OCI-LY3 (cell line): ENCODE results near the gene IPO9.

Source experiments
- EZH2phosphoT487 ChIP-seq: fragments of 200-600 bp; shearing (Covaris generic); IDR thresholded peaks from 2 replicates; pipeline ENCODE4 v1.6.1; 2018; ENCODE audit warnings: antibody characterized with exemption, mixed run types, low read depth
- TF ChIP-seq, protein P1 (sequence below): fragments of 200-600, 300-600 bp; sonication (generic); IDR thresholded peaks from 2 replicates; pipeline ENCODE4 v1.5.1; 2014; ENCODE audit warnings: antibody characterized with exemption, low read length, low read depth

DNA sequence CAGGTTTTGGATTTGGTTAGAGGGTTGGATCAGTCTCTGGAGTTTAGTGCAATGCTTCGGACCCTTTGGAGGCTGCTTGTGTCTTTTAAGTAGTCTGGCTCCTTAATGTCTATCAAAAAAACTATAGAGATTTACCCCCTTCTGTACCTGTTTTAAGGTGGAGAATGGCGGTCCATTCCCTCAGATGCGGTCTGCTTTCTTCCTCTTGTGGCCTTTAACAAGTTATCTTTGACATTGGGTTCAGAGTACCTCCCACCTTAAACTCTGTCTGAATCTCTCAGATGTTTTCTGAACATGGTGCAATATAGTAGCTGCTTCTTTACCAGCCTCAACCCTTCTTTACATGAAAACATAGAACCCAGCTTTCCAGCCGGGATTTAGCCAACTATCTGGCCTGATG, 2.4 kb downstream of the IPO9 start:
- TF ChIP-seq, protein P1, sequence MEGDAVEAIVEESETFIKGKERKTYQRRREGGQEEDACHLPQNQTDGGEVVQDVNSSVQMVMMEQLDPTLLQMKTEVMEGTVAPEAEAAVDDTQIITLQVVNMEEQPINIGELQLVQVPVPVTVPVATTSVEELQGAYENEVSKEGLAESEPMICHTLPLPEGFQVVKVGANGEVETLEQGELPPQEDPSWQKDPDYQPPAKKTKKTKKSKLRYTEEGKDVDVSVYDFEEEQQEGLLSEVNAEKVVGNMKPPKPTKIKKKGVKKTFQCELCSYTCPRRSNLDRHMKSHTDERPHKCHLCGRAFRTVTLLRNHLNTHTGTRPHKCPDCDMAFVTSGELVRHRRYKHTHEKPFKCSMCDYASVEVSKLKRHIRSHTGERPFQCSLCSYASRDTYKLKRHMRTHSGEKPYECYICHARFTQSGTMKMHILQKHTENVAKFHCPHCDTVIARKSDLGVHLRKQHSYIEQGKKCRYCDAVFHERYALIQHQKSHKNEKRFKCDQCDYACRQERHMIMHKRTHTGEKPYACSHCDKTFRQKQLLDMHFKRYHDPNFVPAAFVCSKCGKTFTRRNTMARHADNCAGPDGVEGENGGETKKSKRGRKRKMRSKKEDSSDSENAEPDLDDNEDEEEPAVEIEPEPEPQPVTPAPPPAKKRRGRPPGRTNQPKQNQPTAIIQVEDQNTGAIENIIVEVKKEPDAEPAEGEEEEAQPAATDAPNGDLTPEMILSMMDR, result no peak
- TF ChIP-seq EZH2phosphoT487, result no peak
